HEK293 (cell line): ENCODE data around the gene HIRIP3.

Source experiments
- BCL6B ChIP-seq: fragments of 450-650 bp; formaldehyde crosslinking; IDR thresholded peaks from 2 replicates; pipeline ENCODE4 v1.5.1; 2017; ENCODE audit warnings: missing biosample characterization, missing genetic modification characterization
- CTCF ChIP-seq: fragments of 450-650 bp; formaldehyde crosslinking; IDR thresholded peaks from 2 replicates; pipeline ENCODE4 v1.5.1; 2016; ENCODE audit warnings: missing biosample characterization, missing genetic modification characterization
- GLI4 ChIP-seq: fragments of 450-650 bp; formaldehyde crosslinking; IDR thresholded peaks from 2 replicates; pipeline ENCODE4 v1.5.1; 2016; ENCODE audit warnings: missing biosample characterization, missing genetic modification characterization
- GLIS1 ChIP-seq: fragments of 450-650 bp; formaldehyde crosslinking; IDR thresholded peaks from 2 replicates; pipeline ENCODE4 v1.5.1; 2016; ENCODE audit warnings: missing biosample characterization, missing genetic modification characterization
- KLF1 ChIP-seq: fragments of 450-650 bp; formaldehyde crosslinking; IDR thresholded peaks from 2 replicates; pipeline ENCODE4 v1.5.1; 2016; ENCODE audit warnings: missing biosample characterization, missing genetic modification characterization
- KLF10 ChIP-seq: fragments of 450-650 bp; IDR thresholded peaks from 2 replicates; pipeline ENCODE4 v1.5.1; 2018; ENCODE audit warnings: missing biosample characterization, mild to moderate bottlenecking, missing genetic modification characterization
- KLF17 ChIP-seq: fragments of 450-650 bp; formaldehyde crosslinking; IDR thresholded peaks from 2 replicates; pipeline ENCODE4 v1.5.1; 2016; ENCODE audit warnings: missing biosample characterization, missing genetic modification characterization
- OSR2 ChIP-seq: fragments of 450-650 bp; formaldehyde crosslinking; IDR thresholded peaks from 2 replicates; pipeline ENCODE4 v1.5.1; 2016; ENCODE audit warnings: missing biosample characterization, missing genetic modification characterization
- PRDM10 ChIP-seq: fragments of 450-650 bp; formaldehyde crosslinking; IDR thresholded peaks from 2 replicates; pipeline ENCODE4 v1.5.1; 2016; ENCODE audit warnings: missing biosample characterization, missing genetic modification characterization
- ZBTB11 ChIP-seq: fragments of 450-650 bp; formaldehyde crosslinking; conservative IDR thresholded peaks from 2 replicates; pipeline ENCODE4 v1.5.1; 2016; ENCODE audit warnings: low read depth, missing biosample characterization, missing genetic modification characterization
- ZBTB44 ChIP-seq: fragments of 450-650 bp; IDR thresholded peaks from 2 replicates; pipeline ENCODE4 v1.5.1; 2018; ENCODE audit warnings: missing biosample characterization, mild to moderate bottlenecking, missing genetic modification characterization
- ZFHX2 ChIP-seq: fragments of 450-650 bp; formaldehyde crosslinking; conservative IDR thresholded peaks from 2 replicates; pipeline ENCODE4 v1.5.1; 2016; ENCODE audit warnings: missing biosample characterization, missing genetic modification characterization
- ZNF132 ChIP-seq: fragments of 450-650 bp; formaldehyde crosslinking; IDR thresholded peaks from 2 replicates; pipeline ENCODE4 v1.5.1; 2017; ENCODE audit warnings: missing biosample characterization, missing genetic modification characterization, borderline replicate concordance
- ZNF133 ChIP-seq: fragments of 450-650 bp; formaldehyde crosslinking; IDR thresholded peaks from 2 replicates; pipeline ENCODE4 v1.5.1; 2016; ENCODE audit warnings: missing biosample characterization, missing genetic modification characterization
- ZNF140 ChIP-seq: fragments of 450-650 bp; formaldehyde crosslinking; IDR thresholded peaks from 2 replicates; pipeline ENCODE4 v1.5.1; 2016; ENCODE audit warnings: missing biosample characterization, missing genetic modification characterization
- ZNF16 ChIP-seq: fragments of 450-650 bp; formaldehyde crosslinking; IDR thresholded peaks from 2 replicates; pipeline ENCODE4 v1.5.1; 2016; ENCODE audit warnings: low read depth, missing biosample characterization, missing genetic modification characterization
- ZNF211 ChIP-seq: fragments of 450-650 bp; formaldehyde crosslinking; IDR thresholded peaks from 2 replicates; pipeline ENCODE4 v1.5.1; 2016; ENCODE audit warnings: low read depth, missing biosample characterization, missing genetic modification characterization
- ZNF248 ChIP-seq: fragments of 450-650 bp; formaldehyde crosslinking; IDR thresholded peaks from 2 replicates; pipeline ENCODE4 v1.5.1; 2017; ENCODE audit warnings: missing biosample characterization, missing genetic modification characterization
- ZNF274 ChIP-seq, 2 experiments: fragments of 200-500 bp in 1 of 2; fragments of 450-650 bp in 1 of 2; sonication (Bioruptor generic) in 1 of 2; formaldehyde crosslinking in 1 of 2; IDR thresholded peaks; 2 replicates each; pipeline versions ENCODE4 v1.5.1 to v1.6.1; 2014 to 2016; ENCODE audit warnings: borderline replicate concordance in 1 of 2, inconsistent platforms in 1 of 2, low read length in 1 of 2, missing biosample characterization in 1 of 2, missing genetic modification characterization in 1 of 2
- ZNF302 ChIP-seq: fragments of 450-650 bp; formaldehyde crosslinking; IDR thresholded peaks from 2 replicates; pipeline ENCODE4 v1.5.1; 2016; ENCODE audit warnings: missing biosample characterization, missing genetic modification characterization, low read depth
- ZNF394 ChIP-seq: fragments of 450-650 bp; formaldehyde crosslinking; IDR thresholded peaks from 2 replicates; pipeline ENCODE4 v1.5.1; 2016; ENCODE audit warnings: missing biosample characterization, missing genetic modification characterization, mild to moderate bottlenecking, moderate library complexity, borderline replicate concordance
- ZNF521 ChIP-seq: fragments of 450-650 bp; formaldehyde crosslinking; IDR thresholded peaks from 2 replicates; pipeline ENCODE4 v1.5.1; 2017; ENCODE audit warnings: missing biosample characterization, mild to moderate bottlenecking, missing genetic modification characterization
- ZNF580 ChIP-seq: fragments of 450-650 bp; formaldehyde crosslinking; IDR thresholded peaks from 2 replicates; pipeline ENCODE4 v1.5.1; 2016; ENCODE audit warnings: missing biosample characterization, missing genetic modification characterization
- ZNF585B ChIP-seq: fragments of 450-650 bp; formaldehyde crosslinking; IDR thresholded peaks from 2 replicates; pipeline ENCODE4 v1.5.1; 2016; ENCODE audit warnings: missing biosample characterization, missing genetic modification characterization
- ZXDB ChIP-seq: fragments of 450-650 bp; formaldehyde crosslinking; IDR thresholded peaks from 2 replicates; pipeline ENCODE4 v1.5.1; 2016; ENCODE audit warnings: missing biosample characterization, missing genetic modification characterization

The HIRIP3 gene

GRCh38 chr16:29973384-29974246 is 21.8 kb downstream of the HIRIP3 start, which contains the start of gene TAOK2 (continued):
- TF ChIP-seq CTCF = no peak
- peak; percentile 72 for TF ChIP-seq ZFHX2 (tag by site-specific recombination)
- 0 out of 2 replicates have a peak, but pooled peaks have one; percentile 66 for TF ChIP-seq ZBTB44
- no peak for TF ChIP-seq ZNF132
- no peak; the same call in 1 of the 2 replicates for TF ChIP-seq ZBTB11
- TF ChIP-seq ZNF16 (tag by site-specific recombination) = no peak
- TF ChIP-seq ZNF140 (tag by site-specific recombination) = no peak
- TF ChIP-seq KLF17 (tag by site-specific recombination) = peak; percentile 69
- TF ChIP-seq BCL6B (tag by site-specific recombination) = no peak
- TF ChIP-seq GLIS1 (tag by site-specific recombination) = peak; percentile 73
- TF ChIP-seq GLI4 (tag by site-specific recombination) = no peak
- no peak for TF ChIP-seq ZNF248
- TF ChIP-seq ZNF211 (tag by site-specific recombination) = no peak
- TF ChIP-seq ZXDB (tag by site-specific recombination) = peak; percentile 88
- no peak for TF ChIP-seq ZNF302
- TF ChIP-seq KLF1 (tag by site-specific recombination) = peak; percentile 58; the same call in 1 of the 2 replicates
- TF ChIP-seq ZNF580 = no peak
- TF ChIP-seq ZNF274 (IDR thresholded peaks at IDR 0.05; ENCODE audit: low read length) = no peak
- TF ChIP-seq ZNF274 (tag by site-specific recombination; IDR thresholded peaks at IDR 0.05; ENCODE audit: borderline replicate concordance) = no peak
- TF ChIP-seq KLF10 = peak; percentile 40; the same call in 1 of the 2 replicates
- no peak for TF ChIP-seq ZNF585B
- no peak for TF ChIP-seq ZNF521 (tag by site-specific recombination)
- peak; percentile 60; the same call in 1 of the 2 replicates for TF ChIP-seq PRDM10
- TF ChIP-seq OSR2 (tag by site-specific recombination) = no peak
- TF ChIP-seq ZNF394 = peak; percentile 42; the same call in 1 of the 2 replicates
- TF ChIP-seq ZNF133 = no peak
